ENCODE data around the gene ATP11B. TPM values are rescaled to one million over a fixed set of nuclear protein-coding genes. Genes with fewer than 3 reads are reported as not detected.
"Not testable (repeated sequence)": the region's sequence is repeated elsewhere in the genome, so short reads cannot be mapped to it uniquely, and the experiment has no call there.

The ATP11B gene
- total RNA-seq, 6 donors from 2014 or later = 56.4 to 102 (median 83.2) TPM

DNA sequence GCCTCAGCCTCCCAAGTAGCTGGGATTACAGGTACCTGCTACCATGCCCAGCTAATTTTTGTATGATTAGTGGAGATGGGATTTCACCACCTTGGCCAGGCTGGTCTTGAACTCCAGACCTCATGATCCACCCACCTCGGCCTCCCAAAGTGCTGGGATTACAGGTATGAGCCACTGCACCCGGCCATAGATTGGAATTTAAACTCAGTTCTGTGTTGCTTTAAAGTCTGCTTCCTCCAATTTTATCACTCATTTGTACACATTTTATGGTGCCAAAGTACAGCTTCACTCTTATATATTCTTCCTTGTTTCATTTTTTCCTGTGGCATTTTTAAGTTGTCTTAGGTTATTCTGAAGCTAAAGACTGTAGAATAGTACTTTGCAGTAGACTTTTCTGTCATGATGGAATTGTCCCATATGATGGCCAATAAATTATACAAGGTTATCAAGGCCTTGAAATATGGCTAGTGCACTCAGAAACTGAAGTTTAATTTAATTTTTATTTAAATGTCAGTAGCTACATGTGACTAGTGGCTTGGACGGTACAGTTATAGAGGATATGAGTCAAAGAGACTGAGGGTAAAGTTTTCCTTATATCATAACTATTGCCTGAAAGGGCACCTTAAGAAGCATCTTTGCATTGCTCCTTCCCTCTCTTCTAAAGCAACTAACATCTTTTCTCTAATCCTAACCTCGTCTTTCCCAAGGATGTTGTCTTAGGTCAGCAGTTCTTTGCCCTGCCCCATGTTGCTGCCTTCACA is 28.1 kb downstream of the ATP11B start:
- no peak for ATAC-seq (ENCODE audit: low FRiP score in 2 of 2)

DNA sequence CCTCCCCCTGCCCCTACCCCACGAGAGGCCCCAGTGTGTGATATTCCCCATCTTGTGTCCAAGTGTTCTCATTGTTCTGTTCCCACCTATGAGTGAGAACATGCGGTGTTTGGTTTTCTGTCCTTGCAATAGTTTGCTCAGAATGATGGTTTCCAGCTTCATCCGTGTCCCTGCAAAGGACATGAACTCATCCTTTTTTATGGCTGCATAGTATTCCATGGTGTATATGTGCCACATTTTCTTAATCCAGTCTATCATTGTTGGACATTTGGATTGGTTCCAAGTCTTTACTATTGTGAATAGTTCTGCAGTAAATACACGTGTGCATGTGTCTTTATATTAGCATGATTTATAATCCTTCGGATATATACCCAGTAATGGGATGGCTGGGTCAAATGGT is 29.0 kb downstream of the ATP11B start:
- H3K27me3 ChIP-seq; ATAC-seq (ENCODE audit: low FRiP score in 2 of 2); H3K27ac ChIP-seq; H3K9me3 ChIP-seq; H3K4me1 ChIP-seq; DNase-seq; H3K4me3 ChIP-seq: not testable (repeated sequence)
- H3K36me3 ChIP-seq = peaks cover 0 to 20% (median 5%) of the 10 kb centered on the region in 4 donors
- 97 to 99% methylated on average over 5 of the region's 5 CpGs for WGBS, 2 donors

More for the DNA sequence above, 28.1 kb downstream of the ATP11B start:
- WGBS, 2 donors = 97 to 99% methylated on average over 4 of the region's 4 CpGs
- no peak overlapping the region for H3K27ac ChIP-seq
- no peak for DNase-seq
- no peaks in the 10 kb centered on the region for H3K9me3 ChIP-seq
- H3K4me1 ChIP-seq = peaks cover 0 to 8% (median 0%) of the 10 kb centered on the region in 4 donors
- H3K27me3 ChIP-seq = no peaks in the 10 kb centered on the region
- H3K36me3 ChIP-seq = peaks cover 0 to 20% (median 5%) of the 10 kb centered on the region in 4 donors
- TF ChIP-seq POLR2A (IDR thresholded peaks at IDR 0.05) = no peak
- TF ChIP-seq, protein P1, sequence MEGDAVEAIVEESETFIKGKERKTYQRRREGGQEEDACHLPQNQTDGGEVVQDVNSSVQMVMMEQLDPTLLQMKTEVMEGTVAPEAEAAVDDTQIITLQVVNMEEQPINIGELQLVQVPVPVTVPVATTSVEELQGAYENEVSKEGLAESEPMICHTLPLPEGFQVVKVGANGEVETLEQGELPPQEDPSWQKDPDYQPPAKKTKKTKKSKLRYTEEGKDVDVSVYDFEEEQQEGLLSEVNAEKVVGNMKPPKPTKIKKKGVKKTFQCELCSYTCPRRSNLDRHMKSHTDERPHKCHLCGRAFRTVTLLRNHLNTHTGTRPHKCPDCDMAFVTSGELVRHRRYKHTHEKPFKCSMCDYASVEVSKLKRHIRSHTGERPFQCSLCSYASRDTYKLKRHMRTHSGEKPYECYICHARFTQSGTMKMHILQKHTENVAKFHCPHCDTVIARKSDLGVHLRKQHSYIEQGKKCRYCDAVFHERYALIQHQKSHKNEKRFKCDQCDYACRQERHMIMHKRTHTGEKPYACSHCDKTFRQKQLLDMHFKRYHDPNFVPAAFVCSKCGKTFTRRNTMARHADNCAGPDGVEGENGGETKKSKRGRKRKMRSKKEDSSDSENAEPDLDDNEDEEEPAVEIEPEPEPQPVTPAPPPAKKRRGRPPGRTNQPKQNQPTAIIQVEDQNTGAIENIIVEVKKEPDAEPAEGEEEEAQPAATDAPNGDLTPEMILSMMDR (IDR thresholded peaks at IDR 0.05) = no peak
- TF ChIP-seq POLR2AphosphoS5 (IDR thresholded peaks at IDR 0.05) = no peak
- no peak for TF ChIP-seq EP300 (IDR thresholded peaks at IDR 0.05)
- H3K4me3 ChIP-seq = no peak overlapping the region

DNA sequence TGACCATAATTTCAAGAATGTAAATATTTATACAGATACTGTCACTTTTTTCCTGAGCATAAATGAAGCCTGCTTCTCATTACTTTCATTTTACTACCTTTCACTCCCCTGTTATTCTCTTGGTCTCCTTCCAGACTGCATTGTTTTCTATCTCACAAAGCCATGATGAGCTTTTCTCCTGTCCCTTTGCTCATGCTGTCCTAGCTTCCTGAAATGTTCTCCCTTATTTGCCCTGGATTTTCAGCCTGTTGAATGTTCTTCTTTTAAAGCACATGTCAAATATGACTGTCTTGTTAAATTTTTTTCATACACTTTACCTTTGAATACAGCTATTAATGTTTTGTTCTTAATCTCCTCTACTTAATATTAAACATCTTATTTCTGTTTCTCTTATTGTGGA is 31.7 kb downstream of the ATP11B start:
- H3K27me3 ChIP-seq = no peaks in the 10 kb centered on the region
- ATAC-seq (ENCODE audit: low FRiP score in 2 of 2) (no peak), DNase-seq (no peak)
- no peak overlapping the region for H3K27ac ChIP-seq
- TF ChIP-seq POLR2AphosphoS5 (IDR thresholded peaks at IDR 0.05) (no peak), EP300 (IDR thresholded peaks at IDR 0.05) (no peak), POLR2A (IDR thresholded peaks at IDR 0.05) (no peak)
- TF ChIP-seq, protein P1 (IDR thresholded peaks at IDR 0.05) = no peak
- H3K9me3 ChIP-seq = no peaks in the 10 kb centered on the region
- H3K4me1 ChIP-seq = peaks cover 0 to 8% (median 0%) of the 10 kb centered on the region in 4 donors
- no peak overlapping the region for H3K4me3 ChIP-seq
- peaks cover 0 to 20% (median 5%) of the 10 kb centered on the region in 4 donors for H3K36me3 ChIP-seq

DNA sequence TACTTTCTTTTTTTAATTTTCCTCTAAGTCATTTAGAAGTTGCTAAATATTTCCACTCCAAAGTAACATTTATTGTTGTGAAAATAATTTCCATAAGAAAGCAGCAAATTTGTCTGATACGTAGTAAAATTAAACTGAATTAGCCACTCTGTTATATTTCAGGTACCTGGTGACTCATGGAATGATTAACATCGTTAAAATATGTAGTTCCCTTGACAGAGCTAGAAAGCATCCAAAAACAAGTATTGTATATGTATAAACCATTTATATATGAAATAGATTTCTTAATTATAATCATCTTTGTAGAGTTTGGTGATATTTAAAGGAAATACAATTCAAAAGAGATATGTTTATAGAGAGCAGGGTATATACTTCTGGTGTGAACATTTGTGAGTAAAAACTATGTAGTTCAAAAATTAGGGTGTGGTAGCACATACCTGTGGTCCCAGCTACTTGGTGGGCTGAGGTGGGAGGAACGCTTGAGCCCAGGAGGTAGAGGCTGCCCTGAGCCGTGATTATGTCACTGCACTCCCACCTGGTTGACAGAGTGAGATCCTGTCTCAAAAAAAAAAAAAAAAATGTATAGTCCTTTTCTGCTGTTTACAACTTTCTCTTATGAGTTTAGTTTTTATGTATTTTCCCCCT is 36.6 kb downstream of the ATP11B start:
- DNase-seq (no peak), ATAC-seq (ENCODE audit: low FRiP score in 2 of 2) (no peak)
- Histone ChIP-seq H3K36me3 (peaks cover 0 to 27% (median 4%) of the 10 kb centered on the region in 4 donors), H3K4me1 (peaks cover 0 to 4% (median 0%) of the 10 kb centered on the region in 4 donors), H3K27me3 (no peaks in the 10 kb centered on the region), H3K9me3 (no peaks in the 10 kb centered on the region), H3K4me3 (no peak overlapping the region), H3K27ac (no peak overlapping the region)
- TF ChIP-seq EP300 (IDR thresholded peaks at IDR 0.05) = no peak
- TF ChIP-seq POLR2AphosphoS5 (IDR thresholded peaks at IDR 0.05) = no peak
- no peak for TF ChIP-seq POLR2A (IDR thresholded peaks at IDR 0.05)
- TF ChIP-seq, protein P1 (IDR thresholded peaks at IDR 0.05) = no peak
- 96% methylated on average over 4 of the region's 4 CpGs for WGBS, 2 donors

DNA sequence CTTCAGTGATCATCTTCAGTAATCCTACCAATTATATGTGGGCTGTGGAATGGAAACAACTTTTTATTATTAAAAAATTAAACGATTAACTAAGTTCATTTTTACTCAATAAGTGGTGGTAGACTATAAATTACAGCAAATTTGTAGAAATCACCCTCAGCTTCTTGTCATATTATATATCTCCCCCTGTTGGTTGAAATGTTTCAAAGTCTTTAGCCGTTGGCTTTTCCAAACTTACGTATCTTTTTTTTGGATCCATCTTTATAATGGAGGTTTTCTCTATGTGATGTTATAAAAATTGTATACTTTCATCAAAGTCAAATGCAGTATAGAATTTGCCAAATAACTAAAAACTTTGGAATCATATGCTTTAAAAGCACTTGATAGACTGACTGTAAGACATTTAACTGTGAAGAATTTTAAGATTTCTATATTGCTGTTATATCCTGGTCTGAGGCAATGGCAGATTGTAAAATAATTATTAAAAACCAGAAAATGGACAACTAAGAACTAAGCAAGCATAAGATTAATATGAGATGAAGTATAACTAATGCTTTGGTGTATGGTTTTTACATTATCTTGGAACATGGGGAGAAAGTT is 44.7 kb downstream of the ATP11B start:
- TF ChIP-seq POLR2AphosphoS5 (IDR thresholded peaks at IDR 0.05) (no peak), EP300 (IDR thresholded peaks at IDR 0.05) (no peak), POLR2A (IDR thresholded peaks at IDR 0.05) (no peak)
- TF ChIP-seq, protein P1 (IDR thresholded peaks at IDR 0.05) = peak in 5 of 6 experiments; percentile 24 to 40 (median 30)
- DNase-seq (no peak), ATAC-seq (ENCODE audit: low FRiP score in 2 of 2) (no peak)
- Histone ChIP-seq H3K27ac (no peak overlapping the region), H3K36me3 (peaks cover 0 to 63% (median 2%) of the 10 kb centered on the region in 4 donors), H3K4me3 (no peak overlapping the region), H3K27me3 (no peaks in the 10 kb centered on the region), H3K4me1 (no peaks in the 10 kb centered on the region), H3K9me3 (no peaks in the 10 kb centered on the region)
- WGBS, 2 donors = 36 to 41% methylated on average over 3 of the region's 3 CpGs
